SK-N-SH treated with all-trans-retinoic acid at 6 μM for 48 hours (cell line): ENCODE measurements around the gene C11orf16.

Experiments
- ARNTL ChIP-seq: fragments of 450-650 bp; formaldehyde crosslinking; IDR thresholded peaks from 2 replicates; pipeline ENCODE4 v1.5.0; 2020; ENCODE audit warnings: low read depth, mild to moderate bottlenecking, moderate library complexity, borderline replicate concordance
- PPARA ChIP-seq: fragments of 250-450 bp; sonication (Bioruptor Pico); IDR thresholded peaks from 2 replicates; pipeline ENCODE4 v1.5.0; 2020; ENCODE audit warnings: mild to moderate bottlenecking, borderline replicate concordance
- ZC3H10 ChIP-seq: fragments of 250-450 bp; sonication (Bioruptor Pico); IDR thresholded peaks from 2 replicates; pipeline ENCODE4 v1.5.1; 2021; ENCODE audit warnings: mild to moderate bottlenecking, moderate library complexity
- TF ChIP-seq, protein P1 (sequence below): fragments of 250-450 bp; sonication (Bioruptor Pico); IDR thresholded peaks from 2 replicates; pipeline ENCODE4 v1.8.0; 2020; ENCODE audit warnings: mild to moderate bottlenecking, moderate library complexity, borderline replicate concordance

DNA sequence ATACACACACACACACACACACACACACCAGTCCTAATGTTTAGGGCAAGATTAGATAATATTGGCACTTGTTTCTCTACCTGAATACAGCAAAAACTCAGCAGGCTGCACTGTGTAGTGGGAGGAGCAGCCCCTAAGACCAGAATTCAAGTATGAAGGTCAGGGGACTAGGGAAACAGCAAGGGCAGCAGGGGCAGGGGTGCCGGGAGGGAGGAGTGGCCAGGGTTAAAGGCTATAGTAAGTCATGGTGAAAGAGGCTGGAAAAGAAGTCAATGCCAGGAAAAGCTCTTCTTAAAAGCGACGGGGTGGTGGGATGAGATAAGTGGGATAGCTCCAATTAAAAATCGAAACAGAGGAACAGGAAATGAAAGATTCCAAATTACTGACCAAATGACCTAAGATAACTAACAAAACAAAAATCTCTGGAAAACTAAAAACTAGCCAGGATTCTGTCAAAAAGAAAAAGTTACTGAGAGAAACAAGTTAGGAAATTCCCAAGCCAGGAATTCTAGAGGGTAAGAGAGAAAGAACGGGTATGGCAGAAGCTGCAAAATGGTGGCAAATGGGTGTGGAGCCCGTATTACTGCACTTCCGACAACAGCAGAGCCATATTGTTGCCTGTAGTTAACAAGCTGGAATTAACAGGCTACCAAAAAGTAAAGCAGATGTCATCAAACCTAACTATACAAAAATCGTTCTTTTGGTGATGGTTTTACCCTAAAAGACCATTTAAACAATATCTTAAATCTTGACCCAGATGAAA is 8.8 kb upstream of the C11orf16 start:
- TF ChIP-seq ZC3H10 (CRISPR knock-in tag), result no peak
- TF ChIP-seq, protein P1, sequence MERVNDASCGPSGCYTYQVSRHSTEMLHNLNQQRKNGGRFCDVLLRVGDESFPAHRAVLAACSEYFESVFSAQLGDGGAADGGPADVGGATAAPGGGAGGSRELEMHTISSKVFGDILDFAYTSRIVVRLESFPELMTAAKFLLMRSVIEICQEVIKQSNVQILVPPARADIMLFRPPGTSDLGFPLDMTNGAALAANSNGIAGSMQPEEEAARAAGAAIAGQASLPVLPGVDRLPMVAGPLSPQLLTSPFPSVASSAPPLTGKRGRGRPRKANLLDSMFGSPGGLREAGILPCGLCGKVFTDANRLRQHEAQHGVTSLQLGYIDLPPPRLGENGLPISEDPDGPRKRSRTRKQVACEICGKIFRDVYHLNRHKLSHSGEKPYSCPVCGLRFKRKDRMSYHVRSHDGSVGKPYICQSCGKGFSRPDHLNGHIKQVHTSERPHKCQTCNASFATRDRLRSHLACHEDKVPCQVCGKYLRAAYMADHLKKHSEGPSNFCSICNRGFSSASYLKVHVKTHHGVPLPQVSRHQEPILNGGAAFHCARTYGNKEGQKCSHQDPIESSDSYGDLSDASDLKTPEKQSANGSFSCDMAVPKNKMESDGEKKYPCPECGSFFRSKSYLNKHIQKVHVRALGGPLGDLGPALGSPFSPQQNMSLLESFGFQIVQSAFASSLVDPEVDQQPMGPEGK (CRISPR knock-in tag), result no peak
- TF ChIP-seq PPARA (CRISPR knock-in tag), result no peak
- TF ChIP-seq ARNTL (CRISPR knock-in tag), result no peak
